Subcutaneous adipose tissue (tissue), 4 donors: ENCODE measurements around the gene ALKBH8. TPM values are rescaled to one million over a fixed set of nuclear protein-coding genes. Genes with fewer than 3 reads are reported as not detected.

ENCODE experiments used
- total RNA-seq, 4 donors: library from RNA; depleted of rRNA; stranded (reverse); fragments of >200 nt; gene quantifications; one replicate each; pipeline ENCODE4 v1.1.0, GENCODE V29; 2016
- TF ChIP-seq, protein P1 (sequence below): fragments of 450-650 bp; IDR thresholded peaks from one replicate; pipeline ENCODE4 v1.5.1; 2016; ENCODE audit warnings: low read depth, mild to moderate bottlenecking, control low read depth, antibody characterized with exemption, moderate library complexity

ALKBH8 gene
- total RNA-seq, 4 donors from 2014 or later: 4.9 to 5.7 (median 5.3) TPM

DNA sequence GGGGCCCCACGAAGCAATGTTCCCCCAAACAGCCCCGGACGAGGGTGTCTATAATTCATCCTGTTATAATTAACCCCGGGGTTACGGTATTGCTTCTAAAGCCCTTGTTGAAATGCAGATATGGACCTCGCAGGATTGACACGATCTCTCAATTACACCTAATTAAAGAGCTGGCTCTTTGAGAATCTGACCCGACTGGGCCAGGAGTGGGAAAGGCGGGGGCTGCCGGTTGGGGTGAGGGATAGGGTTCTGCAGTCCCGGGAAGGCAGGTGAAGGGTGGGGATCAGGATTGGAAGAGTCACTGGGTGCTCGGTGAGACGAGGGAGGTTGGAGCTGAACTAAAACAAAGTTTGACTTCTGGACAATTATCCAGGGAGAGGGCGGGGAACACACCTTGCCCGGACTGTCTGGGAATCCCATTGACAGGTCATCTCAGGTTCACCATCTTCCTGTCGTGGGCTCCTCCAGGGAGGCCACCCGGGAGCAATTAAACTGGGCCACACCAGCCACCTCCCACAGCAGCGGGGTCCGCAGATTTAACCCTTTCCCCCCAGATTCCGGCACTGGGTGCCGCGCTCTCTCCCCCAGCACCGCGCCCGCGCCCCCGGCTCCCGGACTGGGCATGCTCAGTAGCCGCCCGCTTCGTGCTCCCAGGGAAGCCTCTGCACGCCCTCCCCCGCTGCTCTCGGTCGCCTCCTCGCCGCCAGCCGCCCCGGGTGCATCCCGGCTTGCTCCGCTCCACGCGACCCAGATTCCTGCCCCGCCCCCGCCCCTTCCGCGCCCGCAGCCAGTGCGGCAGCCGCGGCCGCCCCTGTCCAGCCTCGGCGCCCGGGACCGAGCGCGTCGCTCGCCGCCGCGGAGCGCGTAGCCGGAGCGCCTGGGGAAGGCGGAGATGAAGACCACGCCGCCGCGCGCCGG, 25.2 kb upstream of the ALKBH8 start, which contains the start of gene ELMOD1:
TSS of gene ELMOD1 (plus strand) at position 688 of the 918 bp plus-strand sequence. CDS start 27,043 bp downstream, outside the sequence.
- TF ChIP-seq, protein P1, sequence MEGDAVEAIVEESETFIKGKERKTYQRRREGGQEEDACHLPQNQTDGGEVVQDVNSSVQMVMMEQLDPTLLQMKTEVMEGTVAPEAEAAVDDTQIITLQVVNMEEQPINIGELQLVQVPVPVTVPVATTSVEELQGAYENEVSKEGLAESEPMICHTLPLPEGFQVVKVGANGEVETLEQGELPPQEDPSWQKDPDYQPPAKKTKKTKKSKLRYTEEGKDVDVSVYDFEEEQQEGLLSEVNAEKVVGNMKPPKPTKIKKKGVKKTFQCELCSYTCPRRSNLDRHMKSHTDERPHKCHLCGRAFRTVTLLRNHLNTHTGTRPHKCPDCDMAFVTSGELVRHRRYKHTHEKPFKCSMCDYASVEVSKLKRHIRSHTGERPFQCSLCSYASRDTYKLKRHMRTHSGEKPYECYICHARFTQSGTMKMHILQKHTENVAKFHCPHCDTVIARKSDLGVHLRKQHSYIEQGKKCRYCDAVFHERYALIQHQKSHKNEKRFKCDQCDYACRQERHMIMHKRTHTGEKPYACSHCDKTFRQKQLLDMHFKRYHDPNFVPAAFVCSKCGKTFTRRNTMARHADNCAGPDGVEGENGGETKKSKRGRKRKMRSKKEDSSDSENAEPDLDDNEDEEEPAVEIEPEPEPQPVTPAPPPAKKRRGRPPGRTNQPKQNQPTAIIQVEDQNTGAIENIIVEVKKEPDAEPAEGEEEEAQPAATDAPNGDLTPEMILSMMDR: no peak

- TF ChIP-seq, protein P1: no peak
These were observed 21.9 kb upstream of the ALKBH8 start for GRCh38 chr11:107587306-107587979.

GRCh38 chr11:107583629-107584195, 18.2 kb upstream of the ALKBH8 start:
- TF ChIP-seq, protein P1: no peak

GRCh38 chr11:107581147-107581546, 15.6 kb upstream of the ALKBH8 start:
- TF ChIP-seq, protein P1: no peak

DNA sequence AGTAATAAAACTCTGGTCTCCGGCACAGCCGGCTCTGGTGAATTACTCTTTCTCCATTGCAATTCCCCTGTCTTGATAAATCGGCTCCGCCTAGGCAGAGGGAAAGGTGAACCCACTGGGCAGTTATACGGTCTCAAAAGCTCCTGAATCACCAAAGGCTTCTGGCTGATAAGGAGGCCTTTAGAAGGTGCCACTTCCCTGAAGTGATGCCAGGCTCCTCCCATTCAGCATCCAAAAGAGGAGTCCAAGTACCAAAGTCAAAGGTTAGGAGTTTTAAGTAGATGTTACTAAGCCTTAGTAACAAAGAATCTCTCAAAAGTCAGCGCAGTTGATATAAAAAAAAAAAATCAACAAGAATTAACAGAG, 11.8 kb upstream of the ALKBH8 start:
- TF ChIP-seq, protein P1: no peak

- TF ChIP-seq, protein P1: no peak
These were observed 7.9 kb upstream of the ALKBH8 start for GRCh38 chr11:107573438-107573837.

- TF ChIP-seq, protein P1: no peak
These were observed 4.5 kb upstream of the ALKBH8 start for GRCh38 chr11:107570015-107570414.
